HepG2 (cell line): ENCODE measurements around the gene ACAN. TPM values are rescaled to one million over a fixed set of nuclear protein-coding genes. Genes with fewer than 3 reads are reported as not detected.

ENCODE experiments used
- RNF2 ChIP-seq: fragments of 450-650 bp; conservative IDR thresholded peaks from 2 replicates; pipeline ENCODE4 v1.6.1; 2016; ENCODE audit warnings: low read depth
- ZKSCAN5 ChIP-seq: sonication (generic); formaldehyde crosslinking; IDR thresholded peaks from 2 replicates; pipeline ENCODE4 v1.5.1; 2020; ENCODE audit warnings: mild to moderate bottlenecking, missing genetic modification reagents
- polyA plus RNA-seq, 8 experiments: library from polyadenylated mRNA; depleted of rRNA in 3 of 8; stranded (reverse) in 7 of 8; unstranded in 1 of 8; fragments of >200 nt; fragmentation: Illumina TruSeq in 4 of 8; extraction: Trizol in 4 of 8; gene quantifications; 2 replicates each; pipeline versions ENCODE4 v1.2.1 to v1.2.3, GENCODE V29; 2011 to 2016; ENCODE audit warnings: low read depth in 4 of 8, missing spikeins in 1 of 8, mixed read lengths in 1 of 8; ENCODE audit not compliant: insufficient read depth in 1 of 8
- total RNA-seq, 5 experiments: library from RNA; depleted of rRNA; stranded (reverse); fragments of >200 nt; fragmentation: Illumina TruSeq; extraction: Trizol; gene quantifications; 2 replicates each; pipeline ENCODE4 v1.2.3, GENCODE V29; 2016; ENCODE audit warnings: low read depth in 1 of 5
- TF ChIP-seq, protein P1 (sequence below): sonication (generic); formaldehyde crosslinking; IDR thresholded peaks from 2 replicates; pipeline ENCODE4 v1.5.0; 2020; ENCODE audit warnings: mild to moderate bottlenecking, missing genetic modification reagents, borderline replicate concordance

Gene ACAN
- total and polyA plus RNA-seq, 2 of the 13 experiments (the other 11 are each of a cell fraction or from before 2014, with no cell fraction given) = not detected

DNA sequence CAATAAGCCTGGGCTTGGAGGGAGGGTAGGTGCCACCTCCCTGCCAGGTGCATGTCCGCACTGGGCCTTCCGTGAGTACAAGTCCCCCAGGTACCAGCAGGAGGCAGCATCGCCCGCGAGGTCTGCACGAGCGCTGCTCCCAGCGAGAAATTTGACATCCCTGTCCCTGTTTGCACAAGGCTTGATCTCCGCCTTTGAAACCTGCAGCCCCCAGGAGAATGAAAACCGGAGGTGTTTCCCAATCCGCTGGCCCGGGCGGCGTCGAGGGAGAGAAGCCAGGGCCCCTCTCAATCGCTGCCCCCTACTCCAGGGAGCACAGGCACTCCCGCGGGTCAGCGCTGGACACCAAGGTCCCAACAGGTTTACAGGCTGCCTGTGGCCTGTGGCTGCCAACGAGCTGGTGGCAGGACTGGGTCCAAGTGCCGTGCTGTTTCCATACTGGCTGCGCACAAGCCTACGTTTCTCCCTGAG, 91.1 kb downstream of the ACAN start (continued):
- TF ChIP-seq ZKSCAN5 = no peak
- no peak for TF ChIP-seq RNF2
- TF ChIP-seq, protein P1, sequence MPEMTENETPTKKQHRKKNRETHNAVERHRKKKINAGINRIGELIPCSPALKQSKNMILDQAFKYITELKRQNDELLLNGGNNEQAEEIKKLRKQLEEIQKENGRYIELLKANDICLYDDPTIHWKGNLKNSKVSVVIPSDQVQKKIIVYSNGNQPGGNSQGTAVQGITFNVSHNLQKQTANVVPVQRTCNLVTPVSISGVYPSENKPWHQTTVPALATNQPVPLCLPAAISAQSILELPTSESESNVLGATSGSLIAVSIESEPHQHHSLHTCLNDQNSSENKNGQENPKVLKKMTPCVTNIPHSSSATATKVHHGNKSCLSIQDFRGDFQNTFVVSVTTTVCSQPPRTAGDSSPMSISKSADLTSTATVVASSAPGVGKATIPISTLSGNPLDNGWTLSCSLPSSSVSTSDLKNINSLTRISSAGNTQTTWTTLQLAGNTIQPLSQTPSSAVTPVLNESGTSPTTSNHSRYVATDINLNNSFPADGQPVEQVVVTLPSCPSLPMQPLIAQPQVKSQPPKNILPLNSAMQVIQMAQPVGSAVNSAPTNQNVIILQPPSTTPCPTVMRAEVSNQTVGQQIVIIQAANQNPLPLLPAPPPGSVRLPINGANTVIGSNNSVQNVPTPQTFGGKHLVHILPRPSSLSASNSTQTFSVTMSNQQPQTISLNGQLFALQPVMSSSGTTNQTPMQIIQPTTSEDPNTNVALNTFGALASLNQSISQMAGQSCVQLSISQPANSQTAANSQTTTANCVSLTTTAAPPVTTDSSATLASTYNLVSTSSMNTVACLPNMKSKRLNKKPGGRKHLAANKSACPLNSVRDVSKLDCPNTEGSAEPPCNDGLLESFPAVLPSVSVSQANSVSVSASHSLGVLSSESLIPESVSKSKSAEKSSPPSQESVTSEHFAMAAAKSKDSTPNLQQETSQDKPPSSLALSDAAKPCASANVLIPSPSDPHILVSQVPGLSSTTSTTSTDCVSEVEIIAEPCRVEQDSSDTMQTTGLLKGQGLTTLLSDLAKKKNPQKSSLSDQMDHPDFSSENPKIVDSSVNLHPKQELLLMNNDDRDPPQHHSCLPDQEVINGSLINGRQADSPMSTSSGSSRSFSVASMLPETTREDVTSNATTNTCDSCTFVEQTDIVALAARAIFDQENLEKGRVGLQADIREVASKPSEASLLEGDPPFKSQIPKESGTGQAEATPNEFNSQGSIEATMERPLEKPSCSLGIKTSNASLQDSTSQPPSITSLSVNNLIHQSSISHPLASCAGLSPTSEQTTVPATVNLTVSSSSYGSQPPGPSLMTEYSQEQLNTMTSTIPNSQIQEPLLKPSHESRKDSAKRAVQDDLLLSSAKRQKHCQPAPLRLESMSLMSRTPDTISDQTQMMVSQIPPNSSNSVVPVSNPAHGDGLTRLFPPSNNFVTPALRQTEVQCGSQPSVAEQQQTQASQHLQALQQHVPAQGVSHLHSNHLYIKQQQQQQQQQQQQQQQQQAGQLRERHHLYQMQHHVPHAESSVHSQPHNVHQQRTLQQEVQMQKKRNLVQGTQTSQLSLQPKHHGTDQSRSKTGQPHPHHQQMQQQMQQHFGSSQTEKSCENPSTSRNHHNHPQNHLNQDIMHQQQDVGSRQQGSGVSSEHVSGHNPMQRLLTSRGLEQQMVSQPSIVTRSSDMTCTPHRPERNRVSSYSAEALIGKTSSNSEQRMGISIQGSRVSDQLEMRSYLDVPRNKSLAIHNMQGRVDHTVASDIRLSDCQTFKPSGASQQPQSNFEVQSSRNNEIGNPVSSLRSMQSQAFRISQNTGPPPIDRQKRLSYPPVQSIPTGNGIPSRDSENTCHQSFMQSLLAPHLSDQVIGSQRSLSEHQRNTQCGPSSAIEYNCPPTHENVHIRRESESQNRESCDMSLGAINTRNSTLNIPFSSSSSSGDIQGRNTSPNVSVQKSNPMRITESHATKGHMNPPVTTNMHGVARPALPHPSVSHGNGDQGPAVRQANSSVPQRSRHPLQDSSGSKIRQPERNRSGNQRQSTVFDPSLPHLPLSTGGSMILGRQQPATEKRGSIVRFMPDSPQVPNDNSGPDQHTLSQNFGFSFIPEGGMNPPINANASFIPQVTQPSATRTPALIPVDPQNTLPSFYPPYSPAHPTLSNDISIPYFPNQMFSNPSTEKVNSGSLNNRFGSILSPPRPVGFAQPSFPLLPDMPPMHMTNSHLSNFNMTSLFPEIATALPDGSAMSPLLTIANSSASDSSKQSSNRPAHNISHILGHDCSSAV (CRISPR knock-in tag) = no peak
